Endometrial microvascular endothelial cells (primary cell): ENCODE measurements around the gene PODXL. TPM values are rescaled to one million over a fixed set of nuclear protein-coding genes. Genes with fewer than 3 reads are reported as not detected.

Experiments
- in situ Hi-C: cut with HindIII; loops from 2 replicates; pipeline ENCODE4 v1.10.0; 2017; ENCODE audit warnings: low sequenced_read_pairs, low pct_unique_long_range_greater_than_20kb; ENCODE audit errors: inconsistent ontology term
- total RNA-seq: library from RNA; depleted of rRNA; stranded (reverse); fragments of >200 nt; gene quantifications from one replicate; pipeline ENCODE4 v1.2.3, GENCODE V29; 2015; ENCODE audit errors: inconsistent ontology term

The PODXL gene
- total RNA-seq, 1 donor from 2014 or later = 150 TPM

DNA sequence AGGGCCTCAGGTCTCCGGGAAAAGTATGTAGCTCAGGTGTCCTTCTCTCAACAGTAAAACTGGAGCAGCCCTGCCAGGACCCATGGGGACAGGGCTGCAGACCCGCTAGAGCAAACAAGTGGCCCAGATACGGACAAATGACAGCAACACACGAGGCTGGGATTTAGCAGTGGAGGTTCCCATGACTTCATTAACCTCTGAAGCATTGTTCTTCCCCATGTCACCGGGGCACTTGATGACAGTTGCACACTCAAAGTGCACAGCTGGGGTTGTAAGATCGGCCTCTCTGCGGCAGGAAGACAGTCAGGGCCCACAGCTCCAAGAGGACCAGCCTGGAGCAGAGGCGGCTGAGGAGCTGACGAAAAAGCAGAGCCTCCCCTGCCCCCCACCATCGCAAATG is 12.5 kb upstream of the PODXL start:
- in situ Hi-C loops = no loop called here

DNA sequence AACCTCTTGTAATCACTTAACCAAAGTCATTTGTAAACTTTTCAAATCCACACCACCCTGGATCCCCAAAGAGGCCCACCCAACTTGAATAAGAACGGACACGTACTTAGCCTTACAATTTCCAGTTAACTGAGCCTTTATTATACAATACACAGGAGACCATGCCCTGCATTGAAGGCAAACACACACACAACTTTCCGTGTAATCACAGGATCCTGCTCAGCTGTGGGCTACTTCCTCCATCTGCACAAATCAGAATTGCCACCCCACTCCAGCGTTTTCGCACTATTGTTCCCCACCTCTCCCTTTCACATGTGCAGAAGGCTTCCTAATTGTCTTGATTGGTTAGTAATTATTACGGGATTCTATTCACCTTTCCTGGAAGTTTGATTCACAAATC is 12.1 kb upstream of the PODXL start:
- in situ Hi-C loops = no loop called here

DNA sequence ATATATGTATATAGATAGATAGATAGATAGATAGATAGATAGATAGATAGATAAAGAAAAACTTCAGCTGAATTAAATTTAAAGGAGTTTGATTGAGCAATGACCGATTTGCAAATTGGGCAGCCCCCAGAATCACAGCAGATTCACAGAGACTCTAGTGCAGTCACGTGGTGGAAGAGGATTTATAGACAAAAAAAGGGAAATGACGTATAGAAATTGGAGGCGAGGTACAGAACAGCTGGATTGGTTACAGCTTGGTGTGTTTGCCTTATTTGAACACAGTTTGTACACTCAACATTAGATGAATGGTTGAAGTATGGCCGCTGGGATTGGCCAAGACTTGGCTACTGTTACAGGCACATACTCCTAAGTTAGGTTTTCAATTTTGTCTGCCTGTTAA is 8.2 kb upstream of the PODXL start:
- in situ Hi-C loops = no loop called here

DNA sequence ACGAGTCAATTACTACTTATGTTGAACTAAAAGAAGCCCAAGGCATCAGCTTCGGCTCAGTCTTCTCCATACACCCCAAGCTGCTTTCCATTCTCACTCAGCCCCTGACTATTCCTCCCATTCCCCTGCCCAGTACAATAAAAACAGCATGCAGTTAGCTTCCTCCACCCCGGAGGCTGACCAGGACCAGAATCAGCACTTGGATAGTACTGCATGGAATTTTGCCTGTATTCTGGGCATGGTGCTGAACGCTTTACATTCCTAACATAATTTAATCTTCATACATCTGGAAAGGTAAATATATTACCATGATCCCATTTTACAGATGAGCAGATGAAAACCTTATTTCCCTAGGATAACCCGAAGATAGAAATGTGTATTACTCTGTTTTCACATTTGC is 7.5 kb upstream of the PODXL start:
- in situ Hi-C loops = no loop called here

DNA sequence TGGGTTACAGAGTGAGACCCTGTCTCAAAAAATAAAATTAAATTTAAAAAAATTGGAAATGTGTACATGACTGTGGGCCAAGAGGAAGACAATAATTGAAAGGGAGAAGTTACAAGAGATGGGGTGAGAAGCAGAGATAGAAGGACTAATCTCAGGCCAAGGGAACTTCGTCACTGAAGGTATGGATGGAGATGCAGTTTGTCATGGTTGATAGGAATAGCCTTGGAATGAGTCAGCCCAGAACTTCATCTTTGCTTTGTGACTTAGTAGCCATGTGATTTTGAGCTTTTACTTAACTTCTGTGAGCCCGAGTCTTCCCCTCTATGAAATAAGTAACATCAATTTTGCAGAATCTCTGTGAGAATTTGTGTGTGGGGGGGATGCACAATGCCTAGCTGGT is 6.5 kb upstream of the PODXL start:
- in situ Hi-C loops = no loop called here

DNA sequence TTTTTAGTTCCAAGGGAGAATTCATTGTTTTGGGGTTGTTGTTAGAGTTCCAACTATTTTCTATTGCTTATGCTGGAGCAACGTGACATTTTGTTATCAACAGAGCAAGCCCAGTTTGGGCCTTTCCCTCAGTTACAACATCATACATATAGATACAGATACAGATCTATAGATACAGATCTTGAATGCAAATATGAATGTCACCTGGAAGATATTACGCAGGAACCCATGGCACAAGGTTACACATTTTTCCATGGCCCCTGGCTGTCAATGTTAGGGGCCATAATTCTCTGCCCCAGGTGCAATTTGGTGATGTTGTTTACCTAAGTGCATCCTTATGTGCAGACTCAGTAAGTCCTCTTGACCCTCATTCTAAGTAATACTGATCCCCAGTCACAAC is 3.6 kb upstream of the PODXL start:
- in situ Hi-C loops = no loop called here

DNA sequence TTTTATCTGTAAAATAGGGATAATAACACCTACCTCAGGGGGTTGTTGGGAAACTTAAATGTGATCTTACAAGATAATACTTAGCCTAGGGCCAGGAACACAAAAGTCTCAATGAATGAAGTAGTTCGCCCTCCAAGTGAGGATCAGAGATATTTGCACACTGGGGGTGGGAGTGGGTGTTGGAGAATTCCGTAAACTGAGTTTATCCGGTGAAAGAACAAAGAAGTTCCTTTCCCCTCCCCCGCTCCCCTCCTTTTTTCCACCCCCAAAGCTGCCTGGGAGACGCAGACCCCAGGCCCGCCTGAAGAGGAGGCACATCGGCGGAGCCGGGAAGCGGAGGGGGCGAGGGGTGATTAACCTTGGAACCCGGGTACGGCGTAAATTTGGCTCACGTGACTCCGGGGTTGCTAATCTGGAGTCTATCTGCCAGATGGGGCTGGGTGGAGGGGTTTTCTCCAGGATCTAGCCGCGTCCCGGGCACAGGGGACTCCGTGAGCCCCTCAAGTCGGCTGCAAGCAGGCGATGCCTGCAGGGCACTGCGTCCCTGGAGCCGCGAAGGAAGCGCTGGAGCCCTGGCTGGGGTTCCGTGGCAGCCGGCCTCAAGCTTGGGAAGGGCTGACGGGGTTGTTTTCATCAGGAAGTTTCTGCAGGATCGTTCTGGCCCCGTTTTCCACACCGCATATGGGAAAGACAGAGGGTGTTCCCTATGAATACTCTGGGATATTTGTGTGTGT is 1.4 kb upstream of the PODXL start:
- in situ Hi-C loops = no loop called here

DNA sequence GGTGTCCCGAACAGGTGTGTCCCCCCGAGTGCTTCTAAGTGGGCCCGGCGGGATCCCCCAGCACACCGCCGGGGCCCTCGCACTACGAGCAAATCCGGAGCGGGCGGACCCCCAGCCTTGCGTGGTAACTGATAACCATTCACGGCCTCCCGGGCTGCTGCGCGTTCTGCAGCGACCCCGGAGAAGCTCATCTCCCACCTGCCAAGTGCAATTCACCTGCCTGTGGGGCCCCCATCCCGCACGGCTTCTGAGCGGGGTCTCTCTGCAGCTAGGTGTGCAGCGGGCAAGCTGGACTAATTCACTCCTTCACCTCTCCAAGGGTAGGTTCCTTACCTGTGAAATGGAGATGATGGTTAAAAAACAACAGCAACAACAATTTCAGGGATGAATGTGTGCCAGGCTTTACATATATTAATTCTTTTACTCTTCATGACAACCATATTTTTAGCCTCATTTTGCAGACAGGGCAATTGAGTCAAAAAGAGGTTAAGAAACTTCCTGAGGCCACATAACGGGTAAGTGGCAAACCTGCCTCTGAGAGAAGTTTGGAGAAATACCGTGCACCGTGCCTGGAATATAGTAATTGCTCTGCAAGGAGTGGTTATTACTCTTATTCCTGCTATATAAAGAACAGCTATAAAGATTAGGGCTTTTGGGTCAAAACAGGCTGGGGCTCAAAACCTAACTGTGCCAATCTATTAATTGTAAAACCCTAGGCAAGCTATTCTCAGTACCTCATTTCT is 652 bp upstream of the PODXL start:
- in situ Hi-C loops = no loop called here

DNA sequence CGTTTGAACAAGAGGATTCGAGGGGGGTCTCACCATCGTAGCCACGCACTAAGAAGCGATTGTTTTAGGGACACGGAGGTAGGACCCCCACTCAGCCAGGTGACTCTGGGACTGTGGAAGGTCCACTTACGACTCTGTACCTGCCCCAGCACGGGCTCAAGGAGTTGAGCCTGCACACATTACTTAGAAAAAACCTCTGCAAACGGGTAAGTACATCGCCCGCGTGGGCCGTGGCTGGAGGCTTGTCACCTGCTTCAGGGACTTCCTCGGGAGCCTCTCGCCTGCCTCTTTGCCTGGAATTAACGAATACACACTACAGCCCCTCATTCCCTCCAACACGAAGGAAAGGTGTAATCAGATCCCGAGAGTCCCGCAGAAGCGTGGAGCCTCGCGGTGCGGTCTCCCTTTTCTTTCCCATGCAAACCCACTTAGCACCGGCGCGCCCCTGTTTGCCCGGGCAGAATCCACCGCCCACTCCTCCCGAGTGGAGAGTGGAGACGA is 826 bp downstream of the PODXL start:
- in situ Hi-C loops = no loop called here

DNA sequence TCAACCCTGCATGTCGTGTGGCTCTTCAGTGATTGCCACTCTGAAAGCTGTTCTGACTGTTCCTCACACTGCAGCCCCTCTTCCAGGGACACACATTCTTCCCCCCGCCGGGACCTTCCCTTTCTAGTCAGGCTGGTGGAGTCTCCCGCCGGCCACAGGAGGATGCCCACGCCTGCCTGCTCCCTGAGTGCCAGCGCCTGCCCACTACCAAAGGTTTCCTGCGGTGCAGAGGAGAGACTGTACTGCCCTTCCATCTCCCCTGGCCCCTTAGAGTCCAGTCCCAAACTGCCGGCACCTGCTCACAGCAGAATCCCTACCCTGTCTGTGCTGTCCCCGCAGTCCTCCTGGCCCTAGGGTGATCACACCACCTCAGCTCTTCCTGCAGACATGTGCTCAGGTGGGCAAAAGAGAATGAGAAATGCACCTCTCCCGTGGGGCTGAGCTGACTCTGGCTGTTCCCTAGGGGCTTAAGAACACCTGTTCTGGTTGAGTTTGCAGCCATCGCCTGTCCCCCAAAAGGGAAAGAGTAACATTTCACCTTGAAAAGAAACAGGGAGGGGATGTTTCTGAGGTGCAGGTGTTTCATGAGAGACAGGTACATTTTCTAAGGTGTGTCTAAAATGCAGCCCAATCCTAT is 1.4 kb downstream of the PODXL start:
- in situ Hi-C loops = no loop called here

DNA sequence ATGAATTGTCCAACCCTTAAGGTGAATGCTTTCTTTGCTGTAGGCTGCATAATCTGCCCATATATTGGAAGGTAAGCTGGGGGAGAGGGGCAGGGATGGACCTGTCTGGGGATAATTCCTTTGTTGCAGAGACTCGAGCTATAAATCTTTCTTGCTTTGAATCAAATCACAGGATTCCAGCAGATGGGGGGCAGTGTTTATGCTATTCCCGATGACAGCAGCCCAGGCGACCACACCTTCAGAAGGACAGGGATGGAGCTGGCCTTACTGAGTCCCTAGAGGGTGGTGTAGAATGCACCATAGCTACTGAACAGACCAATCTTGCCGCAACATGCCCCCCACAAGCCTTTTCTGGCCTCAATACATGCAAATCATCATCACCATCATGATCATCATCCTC is 2.5 kb downstream of the PODXL start:
- in situ Hi-C loops = no loop called here

DNA sequence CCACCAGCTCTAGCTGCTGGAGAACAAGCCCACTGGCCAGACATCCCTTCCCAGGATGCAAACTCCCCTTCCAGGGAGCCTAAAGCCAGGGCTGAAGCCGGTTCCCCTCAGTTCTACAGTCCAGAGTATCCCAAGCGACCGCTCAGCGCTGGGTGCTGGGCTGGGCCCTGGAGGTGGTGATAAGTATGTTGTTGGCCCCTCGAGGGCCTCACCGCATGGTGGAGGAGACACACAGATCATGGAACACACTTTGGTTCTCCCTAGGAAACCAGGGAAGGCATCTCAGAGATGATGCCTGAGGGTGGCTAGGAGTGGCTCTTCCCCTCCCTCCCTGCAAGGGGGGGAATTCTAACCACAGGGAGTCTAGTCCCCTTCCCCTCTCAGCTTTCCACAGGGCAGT is 4.4 kb downstream of the PODXL start:
- in situ Hi-C loops = no loop called here

DNA sequence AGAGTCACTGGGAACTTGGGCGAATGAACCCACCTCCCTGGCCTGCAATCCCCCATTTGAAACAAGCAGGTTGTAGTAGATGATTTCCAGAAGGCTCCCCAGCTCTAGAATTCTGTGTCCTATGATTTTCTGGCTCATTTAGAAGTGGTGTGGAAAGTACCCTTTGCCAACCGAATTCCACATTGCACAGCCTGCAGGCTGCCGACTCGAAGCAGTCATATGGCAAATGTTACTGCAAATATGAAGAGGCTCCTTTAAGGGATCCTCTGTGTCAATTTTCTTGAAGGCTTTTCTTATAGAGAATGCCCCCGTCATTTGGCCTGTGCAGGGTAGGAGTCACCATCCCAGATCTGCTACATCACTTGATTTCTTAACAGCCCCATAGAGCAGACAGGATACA is 5.6 kb downstream of the PODXL start:
- in situ Hi-C loops = no loop called here

DNA sequence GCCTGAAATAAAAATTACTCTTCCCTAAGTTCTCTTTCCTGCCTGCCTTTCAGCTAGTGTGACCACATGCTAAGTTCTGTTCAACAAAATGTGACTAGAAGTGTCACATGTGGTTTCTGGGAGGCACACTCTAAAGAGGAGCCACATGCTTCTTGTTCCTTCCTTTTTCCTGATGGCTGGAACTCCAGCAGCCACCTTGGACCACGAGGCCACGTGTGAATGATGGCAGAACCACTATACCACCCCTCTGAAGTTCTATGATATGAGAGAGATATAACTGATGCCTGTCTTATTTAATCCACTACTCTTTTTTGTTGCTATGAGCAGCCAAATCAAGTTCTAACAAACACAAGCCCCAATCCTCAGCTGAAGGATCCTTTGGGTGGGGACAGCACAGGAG is 8.1 kb downstream of the PODXL start:
- in situ Hi-C loops = no loop called here

DNA sequence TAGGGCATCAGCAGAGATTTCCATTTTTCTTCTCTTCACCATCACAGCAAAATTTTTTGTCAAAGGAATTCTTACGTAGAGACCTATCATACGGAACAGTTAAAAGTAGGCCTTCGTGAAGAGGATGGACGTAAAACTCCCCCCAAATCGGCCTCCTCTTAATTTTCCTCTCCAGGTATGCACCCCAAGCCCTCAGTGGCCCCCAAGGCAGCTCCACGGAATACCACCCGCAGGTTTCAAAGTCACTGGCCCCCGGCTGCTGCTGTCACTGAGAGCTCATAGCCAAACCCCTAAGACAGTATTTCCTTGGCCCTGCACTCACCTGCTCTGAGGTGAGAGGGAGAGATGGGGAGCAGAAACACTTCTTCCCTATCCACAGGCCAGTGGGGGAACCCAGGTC is 8.8 kb downstream of the PODXL start:
- in situ Hi-C loops = no loop called here

DNA sequence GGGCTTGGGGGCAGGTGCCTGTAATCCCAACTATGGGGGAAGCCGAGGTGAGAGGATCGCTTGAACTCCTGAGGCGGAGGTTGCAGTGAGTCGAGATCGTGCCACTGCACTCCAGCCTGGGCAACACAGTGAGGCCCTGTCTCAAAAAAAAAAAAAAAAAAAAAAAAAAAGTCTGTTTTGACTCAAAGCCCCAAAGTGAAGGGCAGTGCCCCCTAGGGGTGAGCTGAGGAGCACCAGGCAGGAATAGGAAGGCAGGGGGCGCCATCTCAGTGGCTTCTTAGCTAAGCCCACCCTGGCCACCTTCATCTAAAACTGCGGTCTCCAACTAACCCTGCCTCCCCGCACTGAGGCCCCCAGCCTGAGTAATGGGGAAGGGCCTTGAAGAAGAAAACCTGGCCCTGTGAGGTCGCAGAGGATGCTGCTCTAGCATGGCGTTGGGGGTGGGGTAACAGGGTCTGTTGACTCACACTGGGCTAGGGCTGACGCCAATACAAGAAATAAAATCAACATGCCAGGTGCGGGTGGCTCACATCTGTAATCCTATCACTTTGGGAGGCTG is 9.8 kb downstream of the PODXL start:
- in situ Hi-C loops = no loop called here

DNA sequence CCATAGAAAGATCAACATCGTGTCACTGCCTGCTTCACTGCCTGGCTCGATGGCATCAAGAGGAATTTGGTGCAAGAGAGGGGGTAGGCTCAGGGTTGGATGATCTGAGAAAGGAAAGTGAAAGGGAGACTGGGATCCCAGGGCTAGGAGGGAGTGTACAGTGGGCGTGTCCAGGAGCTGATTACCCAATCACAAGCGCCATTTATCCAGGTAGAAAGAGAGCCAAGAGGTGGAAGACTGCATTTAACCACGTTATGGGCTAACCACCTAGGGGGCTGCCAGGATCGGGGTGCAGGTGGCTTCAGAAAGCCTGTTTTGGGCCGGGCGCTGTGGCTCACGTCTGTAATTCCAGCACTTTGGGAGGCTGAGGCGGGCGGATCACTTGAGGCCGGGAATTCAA is 10.3 kb downstream of the PODXL start:
- in situ Hi-C loops = no loop called here

DNA sequence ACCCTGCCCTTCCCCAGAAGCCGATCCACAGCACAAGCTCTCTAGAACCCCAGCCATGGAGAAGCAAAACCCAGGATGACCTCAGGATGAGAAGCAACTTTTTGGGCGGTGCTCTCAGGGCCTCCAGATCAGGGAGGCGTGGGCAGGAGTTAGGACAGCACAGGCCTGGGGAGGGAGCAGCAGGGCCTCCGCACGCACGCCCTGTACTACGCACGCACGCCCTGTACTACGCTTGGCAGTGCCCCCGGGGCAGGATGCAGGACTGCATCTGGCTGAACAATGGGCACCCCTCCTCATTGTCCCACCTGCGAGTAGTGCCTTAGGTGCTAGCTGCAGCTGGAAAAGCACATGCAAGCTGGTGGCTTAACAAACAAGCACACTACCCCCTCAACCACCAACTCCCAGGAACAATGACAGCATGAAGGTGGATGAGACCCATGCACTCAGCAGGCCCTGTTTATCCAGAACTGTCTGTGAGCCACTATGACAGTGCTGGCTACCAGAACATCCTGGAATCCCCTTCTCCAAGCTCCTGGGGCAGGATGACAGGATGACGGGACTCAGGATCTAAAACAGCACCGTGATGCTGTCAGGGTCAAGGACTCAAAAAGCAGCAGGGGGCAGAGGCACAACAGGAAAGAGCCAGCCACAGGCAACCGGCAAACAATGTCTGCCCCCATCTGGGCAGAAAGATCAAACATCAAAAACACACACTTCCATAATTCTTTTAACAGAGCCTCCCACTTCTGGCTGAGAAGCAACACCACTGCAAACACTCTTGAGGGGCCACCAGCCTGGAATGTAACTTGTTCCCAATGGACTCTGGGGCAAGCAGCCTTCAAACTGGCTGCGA is 11.8 kb downstream of the PODXL start:
- in situ Hi-C loops = no loop called here

DNA sequence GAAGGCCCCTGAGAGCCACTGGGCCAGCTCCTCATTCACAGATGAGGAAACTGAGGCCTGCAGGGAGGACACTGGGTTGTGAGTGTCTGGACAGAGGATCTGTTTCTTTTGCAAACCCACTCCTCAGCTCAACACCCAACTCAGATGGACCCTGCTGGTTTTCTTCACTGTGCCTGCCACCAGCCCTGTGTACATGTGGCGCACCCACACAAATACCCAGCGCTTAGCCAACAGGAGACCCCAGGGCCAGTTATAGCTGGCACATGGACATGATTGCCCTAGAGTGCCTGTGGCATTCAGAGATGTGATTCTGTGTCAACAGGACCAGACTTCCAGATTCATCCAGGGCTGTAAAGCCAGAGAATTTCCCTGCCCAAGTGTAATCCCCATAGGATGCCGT is 12.4 kb downstream of the PODXL start:
- in situ Hi-C loops = no loop called here
